Astrocyte of the hippocampus (primary cell): ENCODE measurements around the gene BICC1.

Experiments
- DNase-seq: peaks from one replicate; pipeline ENCODE4 v3.0.0; 2011; ENCODE audit warnings: low read depth, low spot score

BICC1 gene

GRCh38 chr10:58512491-58513187 lies at the start of gene BICC1:
BICC1 (plus strand) TSS chr10:58512872; CDS start chr10:58513144, 272 bp downstream.
- peak; percentile 90 for DNase-seq

GRCh38 chr10:58464956-58465355 lies 47.7 kb upstream of the BICC1 start:
- no peak for DNase-seq

GRCh38 chr10:58465629-58466028 lies 47.0 kb upstream of the BICC1 start:
- no peak for DNase-seq

GRCh38 chr10:58467931-58468635 lies 44.6 kb upstream of the BICC1 start:
- no peak for DNase-seq

- DNase-seq = no peak
Observed at GRCh38 chr10:58473976-58474375, 38.7 kb upstream of the BICC1 start.

GRCh38 chr10:58475322-58476277 lies 37.1 kb upstream of the BICC1 start:
- peak; percentile 60 for DNase-seq

GRCh38 chr10:58477122-58477521 lies 35.5 kb upstream of the BICC1 start:
- DNase-seq = peak; percentile 80

GRCh38 chr10:58477902-58478301 lies 34.8 kb upstream of the BICC1 start:
- no peak for DNase-seq

GRCh38 chr10:58479045-58479444 lies 33.6 kb upstream of the BICC1 start:
- no peak for DNase-seq

- no peak for DNase-seq
Observed at GRCh38 chr10:58480321-58480720, 32.4 kb upstream of the BICC1 start.

- DNase-seq = no peak
Observed at GRCh38 chr10:58481569-58482109, 31.0 kb upstream of the BICC1 start.

- no peak for DNase-seq
Observed at GRCh38 chr10:58486821-58487220, 25.9 kb upstream of the BICC1 start.

- DNase-seq = peak; percentile 58
Observed at GRCh38 chr10:58488921-58489320, 23.8 kb upstream of the BICC1 start.

- no peak for DNase-seq
Observed at GRCh38 chr10:58502956-58503355, 9.7 kb upstream of the BICC1 start.

- DNase-seq = no peak
Observed at GRCh38 chr10:58508316-58508715, 4.4 kb upstream of the BICC1 start.

- no peak for DNase-seq
Observed at GRCh38 chr10:58511765-58512490, 744 bp upstream of the BICC1 start.

- peak; percentile 75 for DNase-seq
Observed at GRCh38 chr10:58513188-58514110, 777 bp downstream of the BICC1 start.

- no peak for DNase-seq
Observed at GRCh38 chr10:58514111-58514770, 1.6 kb downstream of the BICC1 start.

- no peak for DNase-seq
Observed at GRCh38 chr10:58515291-58515941, 2.7 kb downstream of the BICC1 start.
